Hematopoietic multipotent progenitor cell (in vitro differentiated cells): ENCODE data around the gene GPR137B. TPM values are rescaled to one million over a fixed set of nuclear protein-coding genes. Genes with fewer than 3 reads are reported as not detected.

Source experiments
- DNase-seq, 3 donors: peaks; one replicate each; pipeline ENCODE4 v3.0.0-alpha.2; 2011 to 2015; ENCODE audit warnings: low read depth in 2 of 3, low spot score in 2 of 3
- total RNA-seq: library from RNA; depleted of rRNA; stranded (reverse); fragments of >200 nt; gene quantifications from one replicate; pipeline ENCODE4 v1.2.3, GENCODE V29; 2012

GPR137B gene, protein sequence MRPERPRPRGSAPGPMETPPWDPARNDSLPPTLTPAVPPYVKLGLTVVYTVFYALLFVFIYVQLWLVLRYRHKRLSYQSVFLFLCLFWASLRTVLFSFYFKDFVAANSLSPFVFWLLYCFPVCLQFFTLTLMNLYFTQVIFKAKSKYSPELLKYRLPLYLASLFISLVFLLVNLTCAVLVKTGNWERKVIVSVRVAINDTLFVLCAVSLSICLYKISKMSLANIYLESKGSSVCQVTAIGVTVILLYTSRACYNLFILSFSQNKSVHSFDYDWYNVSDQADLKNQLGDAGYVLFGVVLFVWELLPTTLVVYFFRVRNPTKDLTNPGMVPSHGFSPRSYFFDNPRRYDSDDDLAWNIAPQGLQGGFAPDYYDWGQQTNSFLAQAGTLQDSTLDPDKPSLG
- 11.6 TPM for total RNA-seq

GRCh38 chr1:236142253-236143103 lies at the start of gene GPR137B:
GPR137B (plus strand) TSS chr1:236142539; CDS start chr1:236142623, 84 bp downstream.
- DNase-seq, result peak in 2 of 3 donors; percentile 59 to 69

- DNase-seq, result no peak
These were observed 49.4 kb upstream of the GPR137B start for GRCh38 chr1:236092899-236093298.

DNA sequence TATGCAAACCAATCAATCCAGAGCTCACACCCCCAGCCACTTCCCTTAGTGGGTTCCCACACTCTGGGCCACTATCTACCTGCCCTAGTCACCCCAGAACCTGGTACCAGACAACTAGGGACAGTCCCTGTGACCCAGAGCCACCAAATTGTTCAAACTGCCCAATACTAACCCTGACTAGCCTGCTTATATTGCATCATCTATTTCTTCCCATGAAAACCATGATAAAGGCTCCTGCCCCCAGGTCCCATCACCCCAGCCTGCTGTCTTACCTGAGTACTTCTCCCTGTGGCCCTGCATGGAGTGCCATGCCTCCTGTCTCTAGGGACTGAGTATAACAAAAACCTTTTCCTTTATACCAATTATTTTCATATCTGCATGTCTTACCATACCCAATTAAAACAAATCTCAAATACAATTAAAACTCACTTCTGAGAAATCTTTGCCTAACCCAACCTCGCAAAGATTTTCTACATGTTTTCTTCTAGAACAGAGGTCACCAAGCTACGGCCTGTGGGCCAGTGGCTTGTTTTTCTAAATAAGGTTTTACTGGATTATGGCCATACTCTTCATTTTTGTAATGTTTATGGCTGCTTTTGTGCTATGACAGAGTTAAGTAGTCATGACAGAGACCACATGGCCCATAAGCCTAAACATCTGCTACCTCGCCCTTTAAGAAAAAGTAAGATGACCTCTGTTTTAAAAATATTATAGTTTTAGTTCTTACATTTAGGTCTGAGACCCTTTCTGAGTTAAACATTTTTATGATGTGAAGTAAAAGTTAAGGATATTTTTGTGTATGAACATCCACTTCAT lies 46.4 kb upstream of the GPR137B start:
- no peak for DNase-seq

- peak; percentile 63 to 100 (median 91) for DNase-seq
These were observed 45.5 kb upstream of the GPR137B start for GRCh38 chr1:236096660-236097482.

DNA sequence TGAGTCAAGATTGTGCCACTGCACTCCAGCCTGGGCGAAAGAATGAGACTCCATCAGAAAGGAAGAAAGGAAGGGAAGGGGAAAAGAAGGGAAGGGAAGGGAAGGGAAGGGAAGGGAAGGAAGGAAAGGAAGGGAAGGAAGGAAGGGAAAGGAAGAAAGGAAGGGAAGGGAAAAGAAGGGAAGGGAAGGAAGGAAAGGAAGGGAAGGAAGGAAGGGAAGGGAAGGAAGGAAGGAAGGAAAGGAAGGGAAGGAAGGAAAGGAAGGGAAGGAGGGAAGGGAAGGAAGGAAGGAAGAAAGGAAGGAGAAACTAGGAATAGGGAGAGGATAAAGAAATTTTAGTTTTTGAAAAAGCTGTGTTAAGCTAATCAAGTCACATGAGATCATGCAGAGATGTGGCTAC lies 44.1 kb upstream of the GPR137B start:
- DNase-seq, result no peak

- DNase-seq, result no peak
These were observed 42.9 kb upstream of the GPR137B start for GRCh38 chr1:236099355-236099974.

DNA sequence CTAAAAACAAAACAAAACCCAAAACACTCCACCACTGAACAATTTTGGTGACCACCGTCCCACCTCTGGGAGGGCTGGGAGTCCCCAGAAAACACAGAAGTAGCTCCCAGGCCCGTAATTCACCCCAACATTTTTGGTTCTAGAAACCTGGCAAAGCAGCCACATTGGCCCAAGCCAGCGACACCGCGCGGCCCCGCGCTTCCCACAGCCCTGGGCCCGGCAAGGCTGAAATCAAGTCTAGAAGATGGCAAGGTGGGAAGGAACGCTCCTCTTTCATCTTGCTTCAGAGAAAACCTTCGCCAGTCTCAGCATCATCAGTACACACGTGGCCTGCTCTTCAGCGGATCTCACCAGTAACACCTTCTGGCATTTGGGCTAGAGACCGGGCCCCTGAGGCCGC lies 41.5 kb upstream of the GPR137B start:
- DNase-seq, result no peak

- DNase-seq, result no peak
These were observed 40.8 kb upstream of the GPR137B start for GRCh38 chr1:236101233-236102200.

DNA sequence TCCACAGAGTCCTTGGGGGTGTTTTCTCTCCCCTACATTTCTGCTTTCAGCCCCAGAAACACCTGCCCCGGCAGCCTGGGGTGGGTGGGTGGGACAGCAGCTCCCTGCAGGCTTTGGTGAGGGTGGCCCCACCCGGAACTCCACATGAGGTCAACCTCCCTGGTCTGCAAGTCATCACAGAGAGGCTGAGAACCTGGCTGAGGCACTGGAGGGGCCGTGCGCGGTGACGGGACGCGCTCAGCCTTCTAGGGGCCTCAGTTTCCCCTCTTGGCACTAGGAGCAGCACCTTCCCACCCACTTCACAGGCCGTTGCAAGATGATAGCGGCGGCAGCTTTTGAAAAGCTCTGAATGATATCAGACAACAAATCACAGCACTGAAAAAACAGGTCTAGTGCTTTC lies 39.7 kb upstream of the GPR137B start:
- DNase-seq, result no peak

DNA sequence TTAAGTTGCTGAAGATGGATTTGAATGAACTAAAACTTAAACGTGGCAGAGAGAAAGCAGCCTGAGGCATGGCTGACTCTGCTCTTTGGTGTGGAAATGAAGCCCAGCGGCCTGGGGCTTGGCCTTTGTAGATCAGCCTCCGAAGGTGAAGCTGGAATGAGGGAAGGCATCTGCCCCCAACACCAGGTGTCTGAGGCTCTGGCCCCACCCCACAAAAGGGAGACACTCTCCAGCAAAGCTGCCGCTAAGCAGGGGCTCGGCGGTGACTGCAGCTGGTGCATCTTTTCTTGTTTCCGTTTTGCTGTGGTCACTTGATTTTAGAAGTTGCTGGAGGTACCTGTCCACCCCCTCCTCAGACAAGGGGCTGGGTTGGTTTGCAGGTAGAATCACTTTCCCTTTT lies 39.3 kb upstream of the GPR137B start:
- no peak for DNase-seq

DNA sequence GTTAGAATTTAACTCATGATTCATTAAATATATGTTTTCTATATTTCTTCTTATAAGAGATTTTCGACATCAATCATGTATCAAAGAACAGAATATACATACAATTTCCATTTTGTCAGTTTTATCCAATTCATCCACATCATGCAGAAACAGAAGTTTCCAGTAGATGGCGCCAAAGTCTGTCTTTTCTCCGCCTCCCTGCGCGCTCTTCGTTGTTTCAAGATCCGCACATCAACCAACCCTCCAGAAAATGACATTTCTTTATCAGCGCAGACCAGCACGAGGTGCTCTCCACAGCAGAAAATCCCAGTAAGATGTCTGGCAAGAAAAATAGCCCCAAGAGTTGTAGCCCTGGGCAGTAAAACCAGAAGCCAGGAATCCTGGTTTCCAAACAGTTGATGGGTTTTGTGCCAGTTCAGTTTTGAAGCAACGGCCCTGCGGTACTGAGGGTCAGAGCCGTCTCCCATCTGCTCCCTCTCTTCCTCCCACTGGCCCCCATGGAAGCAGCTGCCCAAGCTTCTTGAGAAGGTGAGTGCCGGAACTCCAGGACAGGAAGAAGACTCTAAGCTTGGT lies 38.6 kb upstream of the GPR137B start:
- peak; percentile 51 to 78 (median 56) for DNase-seq

DNA sequence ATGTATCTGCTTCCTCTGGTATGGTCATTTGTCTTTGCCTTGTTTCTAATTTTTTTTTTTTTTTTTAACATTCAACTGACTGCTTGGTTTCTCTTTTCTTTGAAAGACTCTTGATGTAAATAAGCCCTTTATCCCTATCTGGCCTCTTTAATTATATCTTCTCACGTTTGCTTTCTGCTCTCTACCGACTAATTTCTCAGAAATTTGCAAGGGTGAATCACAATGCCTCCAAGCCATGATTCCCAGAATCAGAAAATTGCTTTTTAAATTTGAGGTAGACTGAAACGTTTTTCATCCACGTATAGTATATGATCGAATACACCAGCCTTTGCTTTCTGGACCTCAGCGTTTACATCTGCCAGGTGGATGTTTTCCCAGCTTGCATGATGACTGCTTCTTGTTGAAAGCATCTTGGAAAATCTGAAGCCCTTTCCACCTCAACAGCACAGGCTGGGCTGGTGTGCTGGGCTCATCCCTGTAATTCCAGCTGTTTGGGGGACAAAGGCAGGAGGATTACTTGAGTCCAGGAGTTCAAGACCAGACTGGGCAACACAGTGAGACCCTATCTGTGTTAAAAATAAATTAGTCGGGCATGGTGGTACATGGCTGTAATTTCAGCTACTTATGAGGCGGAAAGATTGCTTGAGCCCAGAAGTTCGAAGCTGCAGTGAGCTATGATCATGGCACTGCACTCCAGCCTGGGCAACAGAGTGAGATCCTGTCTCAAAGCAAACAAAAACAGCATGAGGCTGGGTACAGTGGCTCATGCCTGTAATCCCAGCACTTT lies 35.0 kb upstream of the GPR137B start:
- no peak for DNase-seq

DNA sequence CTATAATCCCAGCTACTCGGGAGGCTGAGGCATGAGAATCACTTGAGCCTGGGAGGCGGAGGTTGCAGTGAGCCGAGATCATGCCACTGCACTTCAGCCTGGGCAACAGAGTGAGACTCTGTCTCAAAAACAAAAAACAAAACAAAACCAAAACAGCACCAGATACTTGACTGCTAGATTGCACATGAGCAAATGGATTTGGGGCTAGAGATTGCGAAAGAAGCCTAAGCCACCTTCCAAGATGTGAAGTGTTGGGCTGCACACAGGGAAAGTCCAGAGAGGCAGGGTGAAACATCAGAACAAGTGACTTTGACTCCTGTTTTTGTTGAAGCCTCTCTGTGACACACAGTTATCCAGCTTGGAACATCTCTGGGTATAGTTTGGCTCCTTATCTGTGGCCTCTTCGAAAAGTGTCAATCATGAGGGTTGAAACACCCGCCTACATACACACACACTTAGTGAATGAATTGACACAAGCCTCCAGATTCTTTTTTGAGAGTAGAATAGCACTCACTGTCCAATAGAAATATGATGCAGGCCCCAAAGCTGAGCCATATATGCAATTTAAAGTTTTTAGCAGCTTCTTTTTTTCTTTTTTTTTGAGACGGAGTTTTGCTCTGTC lies 34.2 kb upstream of the GPR137B start:
- DNase-seq, result no peak

- DNase-seq, result no peak
These were observed 32.2 kb upstream of the GPR137B start for GRCh38 chr1:236110137-236110536.

GRCh38 chr1:236111527-236112331 lies 30.6 kb upstream of the GPR137B start:
- no peak for DNase-seq

DNA sequence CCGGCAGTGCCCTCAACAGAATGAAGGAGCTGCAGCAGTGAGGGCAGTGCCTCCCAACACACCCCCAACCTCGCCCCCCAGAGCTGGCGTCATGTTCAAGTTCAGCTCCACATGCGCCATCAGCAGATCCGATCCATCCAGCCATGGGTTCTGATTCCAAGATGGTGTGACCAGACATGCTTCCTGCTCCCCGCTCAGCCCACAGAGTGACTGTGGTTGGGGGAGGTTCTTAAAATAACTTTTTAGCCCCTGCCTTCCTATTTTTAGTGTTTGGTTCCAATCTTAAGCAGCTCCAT lies 30.1 kb upstream of the GPR137B start:
- DNase-seq, result no peak
